Keratinocyte (primary cell): Measurements from ENCODE around the gene NHERF2. TPM values are rescaled to one million over a fixed set of nuclear protein-coding genes. Genes with fewer than 3 reads are reported as not detected.
A peak's percentile ranks its signal among the peaks of the same experiment; 100 is the strongest.

Source experiments
- DNase-seq: peaks from one replicate; pipeline ENCODE4 v3.0.0-alpha.2; 2011; ENCODE audit warnings: low read depth, missing footprints, low spot score
- FAIRE-seq: peaks from 2 replicates; lab custom pipeline; 2011; peaks lifted over from hg19 to GRCh38; lab: Jason Lieb, UNC
- H2AFZ ChIP-seq: 2 replicates; pipeline ENCODE4 v1.6.0; 2012; ENCODE audit warnings: low read length, control low read depth, inconsistent platforms; ENCODE audit not compliant: control insufficient read depth
- H3K27ac ChIP-seq: 2 replicates; pipeline ENCODE4 v1.5.1; 2011; ENCODE audit warnings: low read length; ENCODE audit not compliant: control insufficient read depth, insufficient read depth
- H3K27me3 ChIP-seq: 3 replicates; pipeline ENCODE4 v1.6.0; 2011; ENCODE audit warnings: low read length; ENCODE audit not compliant: control insufficient read depth, insufficient read depth; ENCODE audit errors: extremely low read depth
- H3K36me3 ChIP-seq, 2 experiments: 2 replicates in 1 of 2; 3 replicates in 1 of 2; pipeline ENCODE4 v1.5.1; 2011; ENCODE audit warnings: low read length in 2 of 2, mild to moderate bottlenecking in 1 of 2; ENCODE audit not compliant: control insufficient read depth in 2 of 2, insufficient read depth in 2 of 2; ENCODE audit errors: extremely low read depth in 1 of 2
- H3K4me1 ChIP-seq: 3 replicates; pipeline ENCODE4 v1.5.1; 2011; ENCODE audit warnings: low read length; ENCODE audit not compliant: control insufficient read depth, insufficient read depth; ENCODE audit errors: extremely low read depth
- H3K4me2 ChIP-seq: 3 replicates; pipeline ENCODE4 v1.6.0; 2011; ENCODE audit warnings: low read depth, low read length; ENCODE audit not compliant: control insufficient read depth, insufficient read depth; ENCODE audit errors: extremely low read depth
- H3K4me3 ChIP-seq, 3 experiments: fragments of 200-600 bp in 1 of 3; sonication (generic) in 1 of 3; 2 replicates in 2 of 3; 3 replicates in 1 of 3; pipeline ENCODE4 v1.5.1; 2011 to 2016; ENCODE audit warnings: low read length in 3 of 3, mild to moderate bottlenecking in 3 of 3, control low read depth in 2 of 3, inconsistent platforms in 1 of 3, low read depth in 1 of 3, mixed read lengths in 1 of 3, mixed run types in 1 of 3, moderate library complexity in 1 of 3; ENCODE audit not compliant: control insufficient read depth in 2 of 3, insufficient read depth in 2 of 3; ENCODE audit errors: extremely low read depth in 1 of 3
- H3K79me2 ChIP-seq: 2 replicates; pipeline ENCODE4 v1.6.0; 2012; ENCODE audit warnings: low read length; ENCODE audit not compliant: control insufficient read depth, insufficient read depth
- H3K9ac ChIP-seq: 3 replicates; pipeline ENCODE4 v1.6.0; 2011; ENCODE audit warnings: low read length; ENCODE audit not compliant: control insufficient read depth, insufficient read depth; ENCODE audit errors: extremely low read depth
- H3K9me1 ChIP-seq: 3 replicates; pipeline ENCODE4 v1.6.0; 2011; ENCODE audit warnings: low read length; ENCODE audit not compliant: control insufficient read depth, insufficient read depth; ENCODE audit errors: extremely low read depth
- H3K9me3 ChIP-seq: 2 replicates; pipeline ENCODE4 v1.5.1; 2012; ENCODE audit warnings: low read depth, low read length; ENCODE audit not compliant: control insufficient read depth
- H4K20me1 ChIP-seq: 3 replicates; pipeline ENCODE4 v1.6.0; 2011; ENCODE audit warnings: low read length; ENCODE audit not compliant: control insufficient read depth, insufficient read depth; ENCODE audit errors: extremely low read depth
- CTCF ChIP-seq, 3 experiments: IDR thresholded peaks in 1 of 3; conservative IDR thresholded peaks in 1 of 3; optimal IDR thresholded peaks in 1 of 3; 2 replicates in 2 of 3; 3 replicates in 1 of 3; pipeline versions ENCODE3 to v1.5.1; 2011; ENCODE audit warnings: low read length in 3 of 3, mild to moderate bottlenecking in 3 of 3, moderate library complexity in 2 of 3, control low read depth in 1 of 3, inconsistent platforms in 1 of 3; ENCODE audit not compliant: insufficient read depth in 2 of 3; ENCODE audit errors: extremely low read depth in 1 of 3
- EZH2 ChIP-seq: IDR thresholded peaks from one replicate; pipeline ENCODE4 v1.6.1; 2012; ENCODE audit warnings: inconsistent platforms, mild to moderate bottlenecking, low read length, moderate library complexity
- dilution Hi-C: fragments of 300-500 bp; cut with MboI; formaldehyde crosslinking; loops from one replicate; pipeline ENCODE4 v1.7.0; 2020; ENCODE audit warnings: low sequenced_read_pairs; ENCODE audit not compliant: extremely low pct_ligation_motif_present
- polyA plus RNA-seq, 5 experiments: library from polyadenylated mRNA; depleted of rRNA in 3 of 5; stranded (reverse) in 3 of 5; stranded (forward) in 1 of 5; unstranded in 1 of 5; fragments of >200 nt; gene quantifications; 1 replicate in 1 of 5; 2 replicates in 3 of 5; 3 replicates in 1 of 5; pipeline versions ENCODE4 v1.2.1 to v1.2.3, GENCODE V29; 2011 to 2012; ENCODE audit warnings: missing spikeins in 2 of 5, low read depth in 1 of 5, low replicate concordance in 1 of 5

Gene NHERF2
- polyA plus RNA-seq, 1 donor (not counting 4 experiments of a cell fraction or from before 2014, with no cell fraction given), result 5.9 TPM

- Histone ChIP-seq H3K9me3 (no peaks in the 10 kb centered on the region), H3K79me2 (no peaks in the 10 kb centered on the region), H4K20me1 (no peaks in the 10 kb centered on the region), H3K9me1 (no peaks in the 10 kb centered on the region), H3K9ac (peak overlapping the region; percentile 37), H3K27me3 (peaks cover 30% of the 10 kb centered on the region), H3K4me2 (peak overlapping the region; percentile 70), H3K4me1 (peaks cover 25% of the 10 kb centered on the region), H3K4me3 (peak overlapping the region in 2 of 3 experiments; percentile 23 to 43), H2AFZ (peak overlapping the region; percentile 88), H3K27ac (no peak overlapping the region), H3K36me3 (peaks cover under 1 to 5% of the 10 kb centered on the region in 2 experiments)
- TF ChIP-seq EZH2 (no peak), CTCF (optimal IDR thresholded peaks at IDR 0.05 in 1 of 3, IDR thresholded peaks at IDR 0.05 in 1 of 3, conservative IDR thresholded peaks at IDR 0.05 in 1 of 3; ENCODE audit: extremely low read depth in 1 of 3, insufficient read depth in 2 of 3, low read length in 3 of 3) (no peak)
- dilution Hi-C loops, result no loop called here
- DNase-seq (no peak), FAIRE-seq (no peak)
These were observed 35.1 kb upstream of the NHERF2 start for GRCh38 chr16:1991588-1991947.

- Histone ChIP-seq H3K9me3 (no peaks in the 10 kb centered on the region), H3K9ac (peak overlapping the region; percentile 37), H3K4me1 (peaks cover 25% of the 10 kb centered on the region), H3K4me3 (peak overlapping the region in 2 of 3 experiments; percentile 23 to 43), H3K27ac (no peak overlapping the region), H3K4me2 (peak overlapping the region; percentile 70), H4K20me1 (peaks cover 3% of the 10 kb centered on the region), H3K27me3 (peaks cover 30% of the 10 kb centered on the region), H3K36me3 (peaks cover 4 to 10% of the 10 kb centered on the region in 2 experiments), H3K9me1 (no peaks in the 10 kb centered on the region), H3K79me2 (no peaks in the 10 kb centered on the region), H2AFZ (peak overlapping the region; percentile 88)
- TF ChIP-seq CTCF (optimal IDR thresholded peaks at IDR 0.05 in 1 of 3, IDR thresholded peaks at IDR 0.05 in 1 of 3, conservative IDR thresholded peaks at IDR 0.05 in 1 of 3; ENCODE audit: extremely low read depth in 1 of 3, insufficient read depth in 2 of 3, low read length in 3 of 3) (peak in 1 of 3 experiments; percentile 5), EZH2 (no peak)
- FAIRE-seq (no peak), DNase-seq (no peak)
- dilution Hi-C loops, result no loop called here
These were observed 34.6 kb upstream of the NHERF2 start for GRCh38 chr16:1991948-1992703.
